ENCODE results near the gene CMTM6.
A peak's percentile ranks its signal among the peaks of the same experiment; 100 is the strongest.

The CMTM6 gene

DNA sequence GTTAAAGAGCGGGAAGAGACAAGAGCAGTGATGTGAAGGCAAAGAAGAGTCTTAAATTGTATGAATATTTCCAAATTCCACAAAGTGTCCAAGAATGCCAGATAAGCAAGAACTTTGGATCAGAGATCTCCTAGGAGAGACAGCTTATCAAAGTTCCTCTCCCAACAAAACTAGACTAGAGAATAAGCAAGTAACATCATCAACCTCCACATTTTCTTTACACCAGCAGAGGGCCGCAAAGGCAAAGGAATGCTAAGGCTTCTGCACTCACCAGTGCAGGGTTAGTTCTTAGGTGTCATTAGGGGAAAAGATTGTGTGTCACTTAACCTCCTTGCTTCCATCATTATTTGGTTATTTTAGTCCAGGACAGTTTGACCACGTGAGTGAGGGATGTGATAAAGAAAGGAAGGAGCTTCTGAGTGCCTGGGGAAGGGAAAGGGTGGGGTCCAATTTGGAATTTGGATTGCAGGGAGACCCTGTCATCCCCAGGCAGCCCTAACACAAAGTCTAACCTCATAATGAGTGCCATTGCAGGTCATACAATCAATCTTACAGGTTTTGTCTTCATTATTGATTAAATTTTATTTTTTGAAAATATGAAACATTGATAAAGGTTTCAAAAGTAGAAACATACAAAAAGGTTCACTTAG, 7.5 kb upstream of the CMTM6 start:
- H3K4me3 ChIP-seq (ENCODE audit: low read depth, low read length) = no peak overlapping the region
- TF ChIP-seq, protein P1, sequence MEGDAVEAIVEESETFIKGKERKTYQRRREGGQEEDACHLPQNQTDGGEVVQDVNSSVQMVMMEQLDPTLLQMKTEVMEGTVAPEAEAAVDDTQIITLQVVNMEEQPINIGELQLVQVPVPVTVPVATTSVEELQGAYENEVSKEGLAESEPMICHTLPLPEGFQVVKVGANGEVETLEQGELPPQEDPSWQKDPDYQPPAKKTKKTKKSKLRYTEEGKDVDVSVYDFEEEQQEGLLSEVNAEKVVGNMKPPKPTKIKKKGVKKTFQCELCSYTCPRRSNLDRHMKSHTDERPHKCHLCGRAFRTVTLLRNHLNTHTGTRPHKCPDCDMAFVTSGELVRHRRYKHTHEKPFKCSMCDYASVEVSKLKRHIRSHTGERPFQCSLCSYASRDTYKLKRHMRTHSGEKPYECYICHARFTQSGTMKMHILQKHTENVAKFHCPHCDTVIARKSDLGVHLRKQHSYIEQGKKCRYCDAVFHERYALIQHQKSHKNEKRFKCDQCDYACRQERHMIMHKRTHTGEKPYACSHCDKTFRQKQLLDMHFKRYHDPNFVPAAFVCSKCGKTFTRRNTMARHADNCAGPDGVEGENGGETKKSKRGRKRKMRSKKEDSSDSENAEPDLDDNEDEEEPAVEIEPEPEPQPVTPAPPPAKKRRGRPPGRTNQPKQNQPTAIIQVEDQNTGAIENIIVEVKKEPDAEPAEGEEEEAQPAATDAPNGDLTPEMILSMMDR (IDR thresholded peaks at IDR 0.05; ENCODE audit: low read depth, low read length) = peak; percentile 55

DNA sequence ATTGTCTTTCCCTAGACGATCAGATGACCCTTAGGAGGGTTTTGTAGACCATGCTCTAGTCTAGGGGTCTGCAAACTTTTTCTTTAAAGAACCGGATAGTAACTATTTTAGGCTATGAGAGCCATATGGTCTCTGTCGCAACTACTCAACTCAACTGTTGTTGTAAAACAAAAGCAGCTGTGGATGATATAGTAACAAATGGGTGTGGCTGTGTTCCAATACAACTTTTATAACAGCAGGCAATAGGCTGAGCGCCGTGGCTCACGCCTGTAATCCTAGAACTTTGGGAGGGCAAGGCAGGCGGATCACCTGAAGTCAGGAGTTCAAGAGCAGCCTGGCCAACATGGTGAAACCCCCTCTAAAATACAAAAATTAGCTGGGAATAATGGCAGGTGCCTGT, 6.1 kb upstream of the CMTM6 start:
- H3K4me3 ChIP-seq (ENCODE audit: low read depth, low read length) = no peak overlapping the region
- TF ChIP-seq, protein P1 (IDR thresholded peaks at IDR 0.05; ENCODE audit: low read depth, low read length) = no peak

DNA sequence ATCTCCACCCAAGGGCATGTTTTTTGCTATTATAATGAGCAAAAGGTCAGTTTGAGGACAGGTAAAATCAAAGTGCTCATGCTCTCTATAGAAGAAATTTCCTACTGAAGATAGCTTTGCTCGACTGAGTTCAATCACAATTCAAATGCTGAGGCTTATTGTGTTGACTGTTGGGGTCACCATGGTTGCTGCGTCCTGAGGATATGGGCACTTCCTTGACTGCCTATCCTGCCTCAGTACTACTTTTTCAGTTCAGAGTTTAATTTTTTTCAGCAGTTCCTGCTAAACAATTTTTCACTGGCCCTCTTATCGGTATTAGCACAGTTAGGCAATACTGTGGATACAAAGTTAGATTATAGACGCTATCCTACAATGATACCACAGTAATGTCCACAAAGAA, 3.8 kb upstream of the CMTM6 start:
- H3K4me3 ChIP-seq (ENCODE audit: low read depth, low read length) = no peak overlapping the region
- TF ChIP-seq, protein P1 (IDR thresholded peaks at IDR 0.05; ENCODE audit: low read depth, low read length) = no peak

DNA sequence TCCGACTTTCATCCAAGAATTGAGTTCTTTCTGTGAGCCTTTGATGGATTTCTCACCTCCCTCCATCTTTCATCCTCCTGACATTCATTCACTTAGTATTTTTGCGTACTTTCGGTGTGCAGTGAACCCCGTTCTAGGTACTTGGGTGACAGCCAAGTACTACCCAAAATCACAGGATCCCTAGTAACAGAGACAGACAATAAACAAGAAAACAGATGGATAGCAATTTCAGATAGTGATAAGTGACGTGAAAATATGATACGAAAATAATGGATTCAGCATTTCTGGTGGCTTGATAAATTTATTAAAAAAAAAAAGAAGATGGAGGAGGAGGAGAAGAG, 264 bp upstream of the CMTM6 start:
- peak overlapping the region; percentile 94 for H3K4me3 ChIP-seq (ENCODE audit: low read depth, low read length)
- TF ChIP-seq, protein P1 (IDR thresholded peaks at IDR 0.05; ENCODE audit: low read depth, low read length) = no peak

DNA sequence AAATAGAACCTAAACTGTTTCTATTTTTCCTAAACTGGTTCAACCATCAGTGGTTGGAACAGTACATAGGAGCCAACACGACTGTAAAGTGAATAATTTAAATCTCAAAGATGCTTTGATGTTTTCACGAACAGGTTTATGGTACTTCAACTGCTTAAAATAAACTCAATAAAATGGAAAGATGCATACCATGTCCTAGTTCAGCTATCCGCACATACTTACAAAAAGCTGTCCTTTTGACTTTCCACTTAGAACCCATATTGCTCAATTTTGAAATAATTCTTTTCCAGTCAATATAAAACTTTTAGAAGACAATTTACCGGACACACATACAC, 902 bp downstream of the CMTM6 start:
- peak overlapping the region; percentile 94 for H3K4me3 ChIP-seq (ENCODE audit: low read depth, low read length)
- TF ChIP-seq, protein P1 (IDR thresholded peaks at IDR 0.05; ENCODE audit: low read depth, low read length) = no peak

DNA sequence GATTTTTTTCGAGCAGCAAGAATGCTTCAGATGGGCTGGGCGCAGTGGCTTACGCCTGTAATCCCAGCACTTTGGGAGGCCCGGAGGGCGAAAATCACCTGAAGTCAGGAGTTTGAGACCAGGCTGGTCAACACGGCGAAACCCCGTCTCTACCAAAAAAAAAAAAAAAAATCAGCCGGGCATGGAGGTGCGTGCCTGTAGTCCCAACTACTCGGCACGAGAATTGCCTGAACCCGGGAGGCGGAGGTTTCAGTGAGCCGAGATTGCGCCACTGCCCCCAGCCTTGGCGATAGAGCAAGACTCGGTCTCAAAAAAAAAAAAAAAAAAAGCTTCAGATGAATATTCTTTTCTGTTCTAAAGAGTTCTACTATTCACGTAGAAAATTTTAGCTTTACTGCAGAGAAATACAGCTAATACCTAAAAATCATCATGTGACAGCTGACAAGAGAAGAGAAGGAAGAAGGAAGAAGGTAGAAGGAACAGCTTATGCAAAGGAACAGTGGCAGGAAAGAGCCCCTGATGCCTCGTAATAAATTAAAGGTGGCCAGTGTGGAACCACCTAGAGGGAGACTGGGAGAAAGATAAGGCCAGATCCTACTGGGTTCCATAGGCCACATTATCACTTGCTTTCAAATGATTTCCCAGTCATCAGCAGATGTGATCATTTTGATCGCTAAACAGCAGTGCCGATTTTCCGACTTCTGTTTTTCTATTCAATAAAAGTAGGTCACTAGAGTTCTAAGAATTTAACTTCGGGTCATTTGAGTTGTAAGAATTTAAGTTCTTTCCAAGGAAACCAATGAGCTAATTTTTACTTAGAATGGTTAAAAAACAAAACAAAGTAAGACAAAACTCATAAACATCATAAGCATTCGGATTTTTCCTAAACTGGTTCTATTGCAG, 1.5 kb downstream of the CMTM6 start:
- TF ChIP-seq, protein P1 (IDR thresholded peaks at IDR 0.05; ENCODE audit: low read depth, low read length) = no peak
- peak overlapping the region; percentile 94 for H3K4me3 ChIP-seq (ENCODE audit: low read depth, low read length)

DNA sequence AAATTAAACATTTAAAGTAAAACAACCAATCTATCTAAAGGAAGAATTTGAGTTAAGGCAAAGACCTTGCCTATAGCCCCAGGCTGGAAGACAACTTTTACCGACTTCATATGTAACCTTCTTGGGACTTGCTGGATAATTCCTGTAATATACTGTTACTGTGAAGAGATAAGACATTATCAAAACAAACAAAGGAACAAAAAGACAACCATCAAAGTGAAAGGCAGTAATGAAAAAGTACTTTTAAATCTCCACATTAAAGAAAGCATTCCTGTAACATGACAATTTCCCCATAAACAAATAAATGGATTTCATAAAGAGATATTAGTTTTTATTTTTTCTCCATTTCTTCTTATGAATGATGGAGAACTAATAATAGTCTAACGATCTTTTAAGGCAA, 2.4 kb downstream of the CMTM6 start:
- no peak overlapping the region for H3K4me3 ChIP-seq (ENCODE audit: low read depth, low read length)
- TF ChIP-seq, protein P1 (IDR thresholded peaks at IDR 0.05; ENCODE audit: low read depth, low read length) = no peak

Measured in WI38 (cell line).